Inflammatory macrophage treated with lipopolysaccharide for 1 hour (primary cell): ENCODE measurements around the gene TNFRSF19.
"Not testable (repeated sequence)": the region's sequence is repeated elsewhere in the genome, so short reads cannot be mapped to it uniquely, and the experiment has no call there.

Source experiments
- DNase-seq, 2 donors: peaks; one replicate each; pipeline ENCODE4 v3.0.0-alpha.2; 2020 to 2022

The TNFRSF19 gene

GRCh38 chr13:23658929-23659541 lies 88.8 kb downstream of the TNFRSF19 start:
- DNase-seq, result no peak

GRCh38 chr13:23660249-23660648 lies 90.0 kb downstream of the TNFRSF19 start:
- DNase-seq, result no peak

DNA sequence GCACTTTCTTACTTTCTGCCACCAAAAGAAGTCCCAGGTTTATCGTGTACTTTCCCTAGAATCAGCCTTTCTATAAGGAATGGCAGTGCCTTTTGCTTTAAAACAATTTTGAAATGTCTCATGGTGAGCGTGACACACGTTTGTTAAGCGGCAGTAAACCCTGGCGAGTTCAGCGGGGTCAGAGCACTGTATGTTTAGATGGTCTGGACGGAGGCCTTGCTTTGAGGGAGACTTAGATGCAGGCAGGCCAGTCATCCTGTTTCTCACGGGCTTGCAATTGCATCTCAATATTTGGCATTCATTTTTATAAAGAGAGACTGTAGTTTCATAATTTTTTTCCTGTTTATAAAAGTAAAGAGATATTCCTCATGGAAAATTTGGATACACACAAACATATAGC lies 96.4 kb downstream of the TNFRSF19 start:
- no peak for DNase-seq

GRCh38 chr13:23667750-23668149 lies 97.5 kb downstream of the TNFRSF19 start:
- DNase-seq, result no peak

- DNase-seq, result no peak
Measured at GRCh38 chr13:23668562-23668961, 98.3 kb downstream of the TNFRSF19 start.

- DNase-seq, result no peak
Measured at GRCh38 chr13:23670793-23671192, 100.6 kb downstream of the TNFRSF19 start.

DNA sequence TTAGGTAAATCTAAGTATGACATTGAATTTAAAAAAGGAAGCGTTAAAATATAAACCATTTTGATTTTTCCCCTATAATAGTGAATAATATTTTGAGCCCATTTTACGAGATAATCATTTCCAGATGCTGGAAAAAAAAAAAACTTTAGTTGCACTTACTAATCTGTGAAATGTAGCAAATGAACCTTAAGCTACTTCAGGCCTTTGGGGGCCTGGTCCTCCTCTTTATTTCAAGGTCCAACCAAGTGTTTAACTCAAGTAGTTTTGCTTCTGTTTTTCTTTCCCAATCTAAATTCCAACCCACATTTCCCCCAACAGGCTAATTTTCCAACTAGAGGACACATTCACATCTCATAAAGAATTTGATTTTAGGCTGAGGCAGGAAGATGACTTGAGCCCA lies 101.2 kb downstream of the TNFRSF19 start:
- DNase-seq, result no peak

- peak; percentile 16 to 69 for DNase-seq
Measured at GRCh38 chr13:23671897-23672296, 101.7 kb downstream of the TNFRSF19 start.

DNA sequence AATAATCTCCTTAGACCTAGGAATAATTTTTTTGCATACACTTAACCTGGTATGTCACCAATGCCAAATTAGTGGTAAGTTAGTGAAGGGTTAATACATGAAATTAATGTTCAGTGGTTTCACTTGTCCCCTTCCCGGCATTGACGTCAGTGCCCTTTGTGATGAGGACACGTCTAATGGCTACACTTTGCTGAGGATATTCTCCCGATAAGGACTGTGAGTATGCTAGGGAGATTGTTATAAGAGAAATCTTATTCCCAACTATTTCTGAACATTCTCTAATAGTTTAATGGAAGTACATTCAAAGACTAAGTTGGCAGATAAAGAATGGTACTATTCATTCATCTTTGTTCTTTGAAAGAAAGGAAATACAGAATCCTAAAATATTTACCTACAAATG lies 102.4 kb downstream of the TNFRSF19 start:
- no peak for DNase-seq

GRCh38 chr13:23673354-23673753 lies 103.1 kb downstream of the TNFRSF19 start:
- no peak for DNase-seq

DNA sequence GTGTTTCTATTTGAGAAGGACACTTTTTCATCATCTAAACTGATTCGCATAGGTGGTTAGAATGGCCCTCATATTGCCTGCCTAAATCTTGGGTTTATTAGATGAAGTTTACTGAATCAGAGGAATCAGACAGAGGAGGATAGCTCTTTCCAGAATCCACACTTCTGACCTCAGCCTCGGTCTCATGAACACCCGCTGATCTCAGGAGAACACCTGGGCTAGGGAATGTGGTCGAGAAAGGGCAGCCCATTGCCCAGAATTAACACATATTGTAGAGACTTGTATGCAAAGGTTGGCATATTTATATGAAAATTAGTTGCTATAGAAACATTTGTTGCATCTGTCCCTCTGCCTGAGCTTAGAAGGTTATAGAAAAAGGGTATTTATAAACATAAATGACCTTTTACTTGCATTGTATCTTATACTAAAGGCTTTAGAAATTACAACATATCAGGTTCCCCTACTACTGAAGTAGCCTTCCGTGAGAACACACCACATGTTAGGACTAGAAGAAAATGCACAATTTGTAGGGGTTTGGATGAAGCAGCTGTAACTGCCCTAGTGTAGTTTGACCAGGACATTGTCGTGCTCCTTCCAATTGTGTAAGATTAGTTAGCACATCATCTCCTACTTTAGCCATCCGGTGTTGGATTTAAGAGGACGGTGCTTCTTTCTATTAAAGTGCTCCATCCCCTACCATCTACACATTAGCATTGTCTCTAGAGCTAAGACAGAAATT lies 103.8 kb downstream of the TNFRSF19 start:
- DNase-seq, result no peak

DNA sequence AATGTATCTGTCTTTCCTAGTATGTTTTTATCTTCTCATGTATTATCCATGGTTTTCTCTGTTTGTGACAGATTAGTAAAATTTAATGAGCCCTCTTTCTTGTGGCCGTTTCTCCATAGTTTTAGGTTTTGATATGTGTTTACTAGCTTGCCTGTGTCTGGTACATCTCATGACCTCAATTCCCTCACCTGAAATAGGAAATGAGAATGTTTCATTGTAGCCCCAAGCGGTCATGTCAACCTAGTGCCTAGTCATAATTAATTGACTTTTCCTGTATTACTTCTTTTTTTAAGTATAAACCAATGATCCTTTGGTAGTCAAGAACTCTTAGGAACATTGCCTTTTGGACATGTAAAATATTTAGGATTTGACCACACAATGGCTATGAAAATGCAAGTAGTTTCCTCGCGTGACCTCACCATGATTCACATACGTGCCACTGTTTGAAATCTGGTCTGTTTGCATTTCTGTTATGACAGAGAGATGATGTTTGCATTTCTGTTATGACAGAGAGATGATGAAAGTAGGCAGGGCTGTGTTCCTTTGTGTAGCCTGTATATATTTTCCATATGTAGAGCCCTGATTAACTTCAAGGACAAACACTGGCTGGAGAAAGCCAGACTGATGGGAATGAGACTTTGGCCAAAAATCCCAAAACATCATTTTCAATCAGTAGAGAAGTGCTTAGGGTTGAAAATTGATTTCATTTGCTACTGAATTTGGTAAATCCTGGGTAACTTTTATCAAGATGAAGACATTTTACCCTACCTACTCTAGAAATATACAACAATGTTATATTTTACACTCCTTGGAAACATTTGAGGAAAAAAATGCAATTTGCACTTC lies 104.8 kb downstream of the TNFRSF19 start:
- DNase-seq, result no peak

- DNase-seq, result not testable (repeated sequence)
Measured at GRCh38 chr13:23677679-23678288, 107.6 kb downstream of the TNFRSF19 start.

DNA sequence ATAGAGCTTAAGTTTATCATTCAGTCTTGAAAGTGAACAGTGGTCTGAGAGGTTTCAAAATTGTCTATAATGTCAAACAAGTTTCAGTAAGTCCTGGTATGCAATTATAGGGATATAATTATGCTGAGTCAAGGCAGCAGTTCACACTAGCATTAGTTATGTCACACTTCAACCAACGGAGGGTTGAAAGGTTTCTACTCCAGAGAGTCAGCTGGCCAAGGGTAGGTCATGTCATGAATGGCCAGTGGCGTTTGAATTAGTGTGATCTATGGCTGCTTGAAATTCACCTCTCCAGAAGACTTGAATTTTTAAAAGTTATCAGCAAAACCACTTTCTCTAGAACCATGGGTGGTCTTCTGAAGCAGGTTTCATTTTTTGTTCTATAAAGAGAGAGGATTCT lies 108.6 kb downstream of the TNFRSF19 start:
- DNase-seq, result no peak

GRCh38 chr13:23679220-23679619 lies 109.0 kb downstream of the TNFRSF19 start:
- DNase-seq, result no peak

GRCh38 chr13:23680845-23681669 lies 110.8 kb downstream of the TNFRSF19 start:
- DNase-seq, result no peak

- no peak for DNase-seq
Measured at GRCh38 chr13:23683084-23683483, 112.9 kb downstream of the TNFRSF19 start.

- no peak for DNase-seq
Measured at GRCh38 chr13:23684647-23685046, 114.4 kb downstream of the TNFRSF19 start.

DNA sequence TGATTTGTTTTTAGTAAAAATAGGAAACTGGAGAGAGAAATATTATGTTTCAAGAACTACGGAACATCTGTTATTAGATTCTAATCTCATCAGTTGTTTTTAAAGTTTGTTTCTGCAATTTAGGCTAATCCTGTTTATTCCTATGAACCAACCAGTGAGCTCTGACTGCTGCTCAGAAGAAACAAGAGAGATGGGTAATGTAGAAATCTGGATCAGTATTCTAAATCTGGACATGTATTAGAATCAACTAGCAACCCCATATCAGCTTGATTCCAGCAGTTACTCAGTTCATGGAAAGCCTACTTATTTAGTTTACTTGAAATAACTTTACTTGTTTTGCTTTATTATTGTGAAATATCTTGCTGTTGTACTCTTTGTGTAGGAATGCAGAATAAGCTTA lies 115.2 kb downstream of the TNFRSF19 start:
- DNase-seq, result no peak

DNA sequence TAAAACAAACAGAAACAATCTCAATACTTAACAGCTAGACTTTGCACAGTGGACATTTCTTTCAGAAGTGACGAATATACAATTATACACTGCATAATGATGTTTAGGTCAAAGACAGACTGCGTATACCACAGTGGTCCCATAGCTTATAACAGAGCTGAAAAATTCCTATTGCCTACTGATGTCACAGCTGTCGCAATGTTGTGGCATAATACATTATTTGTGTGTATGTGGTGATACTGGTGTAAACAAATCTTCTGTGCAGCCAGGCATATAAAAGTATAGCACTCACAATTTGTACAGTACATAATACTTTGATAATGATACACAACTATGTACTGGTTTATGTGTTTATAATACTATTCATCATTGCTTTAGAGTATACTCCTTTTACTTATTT lies 116.7 kb downstream of the TNFRSF19 start:
- no peak for DNase-seq

- DNase-seq, result no peak
Measured at GRCh38 chr13:23687614-23688013, 117.4 kb downstream of the TNFRSF19 start.

GRCh38 chr13:23688336-23688735 lies 118.1 kb downstream of the TNFRSF19 start:
- no peak for DNase-seq
